ENCODE results near the gene GOLT1B. TPM values are rescaled to one million over a fixed set of nuclear protein-coding genes. Genes with fewer than 3 reads are reported as not detected.

GOLT1B gene
- total RNA-seq, 1 donor from 2014 or later = 26.5 TPM

DNA sequence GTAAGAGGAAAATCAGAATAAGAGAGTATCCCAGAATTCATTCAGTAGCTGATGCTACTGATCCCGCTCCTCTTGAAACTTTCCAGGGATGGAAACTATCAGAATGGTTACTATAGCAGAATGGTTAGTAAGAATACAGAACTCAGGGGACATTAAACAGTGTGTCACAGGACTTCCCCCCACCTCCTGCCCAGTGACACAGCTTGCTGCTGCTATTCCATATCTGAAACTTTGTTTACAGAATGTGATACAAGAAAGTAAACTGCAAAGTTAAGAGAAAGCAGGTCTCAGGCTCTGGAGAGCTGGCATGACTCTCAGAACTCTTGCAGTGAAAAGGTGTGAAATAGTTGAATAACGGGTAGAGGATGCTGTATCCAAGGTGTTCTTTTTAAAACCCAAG, 27.9 kb downstream of the GOLT1B start:
- no peaks in the 10 kb centered on the region for H3K9me3 ChIP-seq
- no peak overlapping the region for H3K27ac ChIP-seq
- H3K36me3 ChIP-seq = no peaks in the 10 kb centered on the region
- H3K27me3 ChIP-seq (ENCODE audit: low read depth) = peaks cover 12% of the 10 kb centered on the region
- DNase-seq (no peak), ATAC-seq (no peak)
- TF ChIP-seq, protein P1, sequence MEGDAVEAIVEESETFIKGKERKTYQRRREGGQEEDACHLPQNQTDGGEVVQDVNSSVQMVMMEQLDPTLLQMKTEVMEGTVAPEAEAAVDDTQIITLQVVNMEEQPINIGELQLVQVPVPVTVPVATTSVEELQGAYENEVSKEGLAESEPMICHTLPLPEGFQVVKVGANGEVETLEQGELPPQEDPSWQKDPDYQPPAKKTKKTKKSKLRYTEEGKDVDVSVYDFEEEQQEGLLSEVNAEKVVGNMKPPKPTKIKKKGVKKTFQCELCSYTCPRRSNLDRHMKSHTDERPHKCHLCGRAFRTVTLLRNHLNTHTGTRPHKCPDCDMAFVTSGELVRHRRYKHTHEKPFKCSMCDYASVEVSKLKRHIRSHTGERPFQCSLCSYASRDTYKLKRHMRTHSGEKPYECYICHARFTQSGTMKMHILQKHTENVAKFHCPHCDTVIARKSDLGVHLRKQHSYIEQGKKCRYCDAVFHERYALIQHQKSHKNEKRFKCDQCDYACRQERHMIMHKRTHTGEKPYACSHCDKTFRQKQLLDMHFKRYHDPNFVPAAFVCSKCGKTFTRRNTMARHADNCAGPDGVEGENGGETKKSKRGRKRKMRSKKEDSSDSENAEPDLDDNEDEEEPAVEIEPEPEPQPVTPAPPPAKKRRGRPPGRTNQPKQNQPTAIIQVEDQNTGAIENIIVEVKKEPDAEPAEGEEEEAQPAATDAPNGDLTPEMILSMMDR (IDR thresholded peaks at IDR 0.05) = no peak
- no peak overlapping the region for H3K4me3 ChIP-seq
- H3K4me1 ChIP-seq = no peaks in the 10 kb centered on the region
- intact Hi-C loops (cut with DNase I) = no loop called here

DNA sequence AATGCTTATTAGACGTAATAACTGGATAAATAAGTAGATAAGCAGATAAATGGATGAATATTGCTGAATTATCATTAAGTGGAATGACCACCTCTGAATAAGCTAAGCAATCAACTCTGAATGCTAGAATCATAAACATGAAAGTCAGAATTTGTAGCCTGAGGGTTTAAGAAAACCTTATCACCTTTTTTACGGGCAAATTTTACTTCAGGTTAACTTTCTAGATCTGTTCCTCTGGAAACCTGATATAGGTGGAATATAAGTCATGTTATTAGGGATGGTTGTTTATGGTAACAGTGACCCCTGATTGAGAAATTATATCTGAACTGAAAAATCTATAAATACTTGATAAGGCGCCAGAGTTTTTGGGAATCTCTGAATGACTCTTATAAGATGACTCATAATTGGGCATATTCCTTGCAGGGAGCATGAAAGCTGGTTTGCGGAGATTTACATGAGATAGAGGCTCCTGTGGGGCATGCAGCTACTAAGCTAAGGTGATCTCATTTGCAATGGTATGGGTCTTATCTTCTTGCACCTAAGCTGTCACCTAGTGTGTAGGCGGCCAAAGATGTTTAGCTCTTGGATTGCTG, 36.6 kb downstream of the GOLT1B start:
- Histone ChIP-seq H3K36me3 (no peaks in the 10 kb centered on the region), H3K27me3 (ENCODE audit: low read depth) (no peaks in the 10 kb centered on the region), H3K27ac (no peak overlapping the region), H3K4me1 (no peaks in the 10 kb centered on the region), H3K4me3 (no peak overlapping the region), H3K9me3 (no peaks in the 10 kb centered on the region)
- intact Hi-C loops (cut with DNase I) = no loop called here
- ATAC-seq (no peak), DNase-seq (no peak)
- TF ChIP-seq, protein P1 (IDR thresholded peaks at IDR 0.05) = no peak

DNA sequence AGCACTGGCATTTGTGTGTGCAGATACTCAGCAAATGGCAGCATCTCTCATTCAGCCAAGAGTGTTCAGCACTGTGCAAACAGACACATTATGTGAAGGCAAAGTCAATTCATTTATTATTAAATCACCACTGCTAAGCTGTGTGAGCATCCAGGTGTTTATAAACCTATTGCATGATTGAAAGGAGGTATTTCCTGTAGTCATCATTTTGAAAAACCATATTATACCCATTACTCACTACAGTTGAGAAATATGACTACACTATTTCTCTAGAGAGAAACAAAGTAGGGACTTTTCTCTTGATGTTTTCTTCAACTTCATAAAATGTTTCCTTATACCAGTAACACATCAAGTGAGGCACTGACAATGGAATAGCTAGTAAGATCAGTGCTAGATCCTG, 38.2 kb downstream of the GOLT1B start:
- TF ChIP-seq, protein P1 (IDR thresholded peaks at IDR 0.05) = no peak
- no peak for ATAC-seq
- H3K4me1 ChIP-seq = no peaks in the 10 kb centered on the region
- no peak overlapping the region for H3K27ac ChIP-seq
- no peak overlapping the region for H3K4me3 ChIP-seq
- intact Hi-C loops (cut with DNase I) = no loop called here
- no peaks in the 10 kb centered on the region for H3K36me3 ChIP-seq
- no peak for DNase-seq
- H3K9me3 ChIP-seq = no peaks in the 10 kb centered on the region
- no peaks in the 10 kb centered on the region for H3K27me3 ChIP-seq (ENCODE audit: low read depth)

DNA sequence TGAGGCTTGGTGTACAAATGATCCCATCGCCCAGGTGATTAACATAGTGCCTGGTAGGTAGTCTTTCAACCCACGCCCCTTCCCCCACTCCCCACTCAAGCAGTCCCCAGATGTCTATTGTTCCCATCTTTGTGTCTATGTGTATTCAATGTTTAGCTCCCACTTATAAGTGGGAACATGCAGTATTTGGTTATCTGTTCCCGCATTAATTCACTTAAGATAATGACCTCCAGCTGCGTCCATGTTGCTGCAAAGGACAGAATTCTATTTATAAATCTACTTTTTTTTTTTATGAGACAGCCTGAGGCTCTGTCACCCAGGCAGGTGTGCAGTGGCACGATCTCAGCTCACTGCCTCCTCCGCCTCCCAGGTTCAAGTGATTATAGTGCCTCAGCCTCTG, 40.2 kb downstream of the GOLT1B start:
- Histone ChIP-seq H3K27me3 (ENCODE audit: low read depth) (no peaks in the 10 kb centered on the region), H3K4me3 (no peak overlapping the region), H3K9me3 (no peaks in the 10 kb centered on the region), H3K36me3 (no peaks in the 10 kb centered on the region), H3K4me1 (no peaks in the 10 kb centered on the region), H3K27ac (no peak overlapping the region)
- no peak for ATAC-seq
- intact Hi-C loops (cut with DNase I) = no loop called here
- TF ChIP-seq, protein P1 (IDR thresholded peaks at IDR 0.05) = no peak
- no peak for DNase-seq

DNA sequence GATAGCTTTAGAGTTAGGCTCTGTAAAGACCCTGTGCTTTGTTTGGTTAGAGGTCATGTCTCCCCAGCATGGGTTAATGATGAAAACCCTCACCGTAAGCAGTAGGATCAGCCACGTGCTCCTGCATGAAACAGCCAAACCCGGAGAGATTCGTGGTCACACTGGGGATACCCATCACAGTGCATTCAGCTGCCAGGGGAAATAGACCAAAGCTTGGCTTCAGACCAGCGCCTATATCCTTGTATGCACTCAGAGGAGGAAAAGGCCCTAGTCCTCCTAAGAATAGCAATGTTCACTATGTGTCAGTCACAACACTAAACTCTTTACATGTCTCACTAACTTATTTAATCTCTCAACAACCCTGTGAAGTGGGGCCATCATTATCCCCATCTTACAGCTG, 40.8 kb downstream of the GOLT1B start:
- Histone ChIP-seq H3K27me3 (ENCODE audit: low read depth) (no peaks in the 10 kb centered on the region), H3K4me1 (no peaks in the 10 kb centered on the region), H3K9me3 (no peaks in the 10 kb centered on the region), H3K4me3 (no peak overlapping the region), H3K36me3 (no peaks in the 10 kb centered on the region), H3K27ac (no peak overlapping the region)
- TF ChIP-seq, protein P1 (IDR thresholded peaks at IDR 0.05) = no peak
- no peak for ATAC-seq
- DNase-seq = no peak
- intact Hi-C loops (cut with DNase I) = no loop called here

All from lower lobe of right lung (tissue), 2 donors.